ENCODE results near the gene CSNK2A1.

GRCh38 chr20:438571-439469 is 104.8 kb downstream of the CSNK2A1 start:
- TF ChIP-seq TEAD4 (IDR thresholded peaks at IDR 0.05; ENCODE audit: low read depth, low read length) (no peak), CTCF (IDR thresholded peaks at IDR 0.05; ENCODE audit: control extremely low read depth in 1 of 3, insufficient read depth in 1 of 3, low read depth in 1 of 3, low read length in 3 of 3) (no peak), ZNF274 (IDR thresholded peaks at IDR 0.05; ENCODE audit: borderline replicate concordance, extremely low read depth, low read length) (no peak), SUZ12 (IDR thresholded peaks at IDR 0.05; ENCODE audit: low read length) (no peak), MAFK (IDR thresholded peaks at IDR 0.05; ENCODE audit: low read depth, low read length) (no peak), SAP30 (IDR thresholded peaks at IDR 0.05; ENCODE audit: insufficient read depth, insufficient replicate concordance, low read length) (no peak), POLR2A (IDR thresholded peaks at IDR 0.05; ENCODE audit: control extremely low read depth in 1 of 2, low read depth in 2 of 2, low read length in 2 of 2) (no peak), JUND (IDR thresholded peaks at IDR 0.05; ENCODE audit: low read length) (no peak), POU5F1 (IDR thresholded peaks at IDR 0.05; ENCODE audit: low read depth, low read length) (no peak), CEBPB (IDR thresholded peaks at IDR 0.05; ENCODE audit: low read depth, low read length) (no peak), RAD21 (IDR thresholded peaks at IDR 0.05 in 1 of 2, conservative IDR thresholded peaks at IDR 0.05 in 1 of 2; ENCODE audit: low read depth in 2 of 2, low read length in 2 of 2) (no peak), USF2 (IDR thresholded peaks at IDR 0.05; ENCODE audit: low read length) (no peak), SIRT6 (IDR thresholded peaks at IDR 0.05; ENCODE audit: low read length) (no peak), EZH2 (IDR thresholded peaks at IDR 0.05; ENCODE audit: low read depth, low read length, severe bottlenecking) (no peak)

All from H1 (cell line).